Stimulated activated CD8-positive, alpha-beta memory T cell treated with anti-CD3 and anti-CD28 coated beads, Interleukin-7, amount 100 ng/mL, for 48 hours (primary cell): Measurements from ENCODE around the gene NOL4L.

Experiments
- DNase-seq, 2 donors: peaks; one replicate each; pipeline ENCODE4 v3.0.0-alpha.2; 2020; ENCODE audit warnings: low read depth in 1 of 2; ENCODE audit errors: extremely low read depth in 1 of 2

NOL4L gene

GRCh38 chr20:32544260-32544722 is 40.8 kb downstream of the NOL4L start:
- DNase-seq: no peak

GRCh38 chr20:32543570-32544259 is 41.4 kb downstream of the NOL4L start:
- no peak for DNase-seq

- no peak for DNase-seq
These were observed 42.9 kb downstream of the NOL4L start for GRCh38 chr20:32542259-32542615.

- DNase-seq: no peak
These were observed 43.5 kb downstream of the NOL4L start for GRCh38 chr20:32541323-32542258.

- peak in 1 of 2 donors; percentile 70 for DNase-seq
These were observed 45.1 kb downstream of the NOL4L start for GRCh38 chr20:32539817-32540675.

- no peak for DNase-seq
These were observed 45.9 kb downstream of the NOL4L start for GRCh38 chr20:32539026-32539816.

GRCh38 chr20:32538526-32538939 is 46.6 kb downstream of the NOL4L start:
- no peak for DNase-seq

- DNase-seq: no peak
These were observed 47.2 kb downstream of the NOL4L start for GRCh38 chr20:32537657-32538525.

GRCh38 chr20:32536851-32537656 is 48.1 kb downstream of the NOL4L start:
- DNase-seq: no peak

GRCh38 chr20:32535953-32536823 is 48.9 kb downstream of the NOL4L start:
- DNase-seq: no peak

- DNase-seq: no peak
These were observed 49.7 kb downstream of the NOL4L start for GRCh38 chr20:32535316-32535952.

- DNase-seq: no peak
These were observed 50.4 kb downstream of the NOL4L start for GRCh38 chr20:32534661-32535240.

GRCh38 chr20:32533732-32534131 is 51.4 kb downstream of the NOL4L start:
- no peak for DNase-seq

GRCh38 chr20:32532246-32532645 is 52.9 kb downstream of the NOL4L start:
- DNase-seq: no peak

GRCh38 chr20:32528905-32529670 is 56.0 kb downstream of the NOL4L start:
- DNase-seq: no peak
